Upper lobe of left lung (tissue), 4 donors: Measurements from ENCODE around the gene PRR5.

Experiments
- CTCF ChIP-seq, 6 experiments: fragments of 450-650 bp in 4 of 6; fragments of 200-600 bp in 2 of 6; sonication (generic) in 2 of 6; IDR thresholded peaks; one replicate each; pipeline ENCODE4 v1.5.1; 2016 to 2019; ENCODE audit warnings: antibody characterized with exemption in 6 of 6
- EP300 ChIP-seq, 4 donors: sonication (generic); formaldehyde crosslinking; IDR thresholded peaks; one replicate each; pipeline ENCODE4 v1.5.1; 2017; ENCODE audit warnings: antibody characterized with exemption in 4 of 4, control low read depth in 2 of 4
- POLR2A ChIP-seq, 4 donors: fragments of 450-650 bp; IDR thresholded peaks; one replicate each; pipeline ENCODE4 v1.5.1; 2016 to 2017; ENCODE audit warnings: antibody characterized with exemption in 4 of 4, mild to moderate bottlenecking in 2 of 4
- POLR2AphosphoS5 ChIP-seq, 2 donors: sonication (generic); formaldehyde crosslinking; IDR thresholded peaks; one replicate each; pipeline ENCODE4 v1.5.1; 2017; ENCODE audit warnings: antibody characterized with exemption in 2 of 2

- TF ChIP-seq CTCF (IDR thresholded peaks at IDR 0.05) (no peak), EP300 (IDR thresholded peaks at IDR 0.05) (no peak), POLR2AphosphoS5 (IDR thresholded peaks at IDR 0.05) (no peak), POLR2A (IDR thresholded peaks at IDR 0.05) (no peak)
Measured at GRCh38 chr22:44718418-44718817, 16.4 kb downstream of the PRR5 start.
